Lower leg skin (tissue), 3 donors: ENCODE results near the gene CLHC1.

Experiments
- POLR2A ChIP-seq, 2 donors: fragments of 450-650 bp; IDR thresholded peaks; one replicate each; pipeline ENCODE4 v1.6.1; 2016 to 2017; ENCODE audit warnings: antibody characterized with exemption in 2 of 2, mild to moderate bottlenecking in 1 of 2, moderate library complexity in 1 of 2
- TF ChIP-seq, protein P1 (sequence below), 3 donors: fragments of 450-650 bp; IDR thresholded peaks; one replicate each; pipeline ENCODE4 v1.5.1; 2016; ENCODE audit warnings: antibody characterized with exemption in 3 of 3, mild to moderate bottlenecking in 3 of 3, moderate library complexity in 2 of 3

DNA sequence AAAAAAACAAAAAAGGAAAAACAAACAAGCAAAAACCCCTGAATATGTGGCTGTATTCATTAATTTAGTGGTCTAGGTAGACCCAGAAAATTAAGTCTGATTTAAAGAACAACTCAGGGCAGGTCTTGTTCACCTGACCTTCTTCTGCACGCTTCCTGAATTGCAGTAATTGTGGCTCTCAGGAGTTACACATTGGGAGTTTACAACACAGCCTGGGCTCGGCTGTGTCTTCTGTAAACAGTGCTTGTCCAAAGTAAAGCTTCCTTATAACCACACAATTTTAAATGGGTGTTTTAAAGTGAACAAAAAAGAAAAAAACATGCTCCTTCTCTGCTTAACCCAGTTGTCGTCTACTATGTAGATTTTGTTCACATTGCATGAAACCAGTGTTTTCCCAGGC, 45.2 kb upstream of the CLHC1 start:
- TF ChIP-seq, protein P1, sequence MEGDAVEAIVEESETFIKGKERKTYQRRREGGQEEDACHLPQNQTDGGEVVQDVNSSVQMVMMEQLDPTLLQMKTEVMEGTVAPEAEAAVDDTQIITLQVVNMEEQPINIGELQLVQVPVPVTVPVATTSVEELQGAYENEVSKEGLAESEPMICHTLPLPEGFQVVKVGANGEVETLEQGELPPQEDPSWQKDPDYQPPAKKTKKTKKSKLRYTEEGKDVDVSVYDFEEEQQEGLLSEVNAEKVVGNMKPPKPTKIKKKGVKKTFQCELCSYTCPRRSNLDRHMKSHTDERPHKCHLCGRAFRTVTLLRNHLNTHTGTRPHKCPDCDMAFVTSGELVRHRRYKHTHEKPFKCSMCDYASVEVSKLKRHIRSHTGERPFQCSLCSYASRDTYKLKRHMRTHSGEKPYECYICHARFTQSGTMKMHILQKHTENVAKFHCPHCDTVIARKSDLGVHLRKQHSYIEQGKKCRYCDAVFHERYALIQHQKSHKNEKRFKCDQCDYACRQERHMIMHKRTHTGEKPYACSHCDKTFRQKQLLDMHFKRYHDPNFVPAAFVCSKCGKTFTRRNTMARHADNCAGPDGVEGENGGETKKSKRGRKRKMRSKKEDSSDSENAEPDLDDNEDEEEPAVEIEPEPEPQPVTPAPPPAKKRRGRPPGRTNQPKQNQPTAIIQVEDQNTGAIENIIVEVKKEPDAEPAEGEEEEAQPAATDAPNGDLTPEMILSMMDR (IDR thresholded peaks at IDR 0.05), result no peak
- no peak for TF ChIP-seq POLR2A (IDR thresholded peaks at IDR 0.05)
